Loucy (cell line): ENCODE results near the gene FAM222B.

Experiments
- H2AFZ ChIP-seq: fragments of 200-600 bp; sonication (generic); 2 replicates; pipeline ENCODE4 v1.6.0; 2016; ENCODE audit warnings: antibody characterized with exemption, mild to moderate bottlenecking, low read length, moderate library complexity
- H3F3A ChIP-seq: fragments of 200-600 bp; 2 replicates; pipeline ENCODE4 v1.6.0; 2016; ENCODE audit warnings: antibody characterized with exemption, low read depth, mild to moderate bottlenecking
- H3K27me3 ChIP-seq: fragments of 200-600 bp; sonication (generic); 2 replicates; pipeline ENCODE4 v1.6.1; 2014; ENCODE audit warnings: low read length, mild to moderate bottlenecking; ENCODE audit not compliant: insufficient read depth, poor library complexity, severe bottlenecking
- H3K36me3 ChIP-seq: fragments of 200-600 bp; sonication (generic); 2 replicates; pipeline ENCODE4 v1.6.1; 2016; ENCODE audit warnings: low read length; ENCODE audit not compliant: insufficient read depth
- H3K4me1 ChIP-seq: fragments of 200-600 bp; sonication (generic); 2 replicates; pipeline ENCODE4 v1.5.1; 2014; ENCODE audit warnings: low read length, mild to moderate bottlenecking; ENCODE audit not compliant: insufficient read depth, poor library complexity, severe bottlenecking
- H3K4me2 ChIP-seq: fragments of 200-600 bp; sonication (generic); 2 replicates; pipeline ENCODE4 v1.6.0; 2014; ENCODE audit warnings: antibody characterized with exemption, low read length, low read depth, mild to moderate bottlenecking; ENCODE audit not compliant: poor library complexity, severe bottlenecking
- H3K4me3 ChIP-seq: fragments of 200-600 bp; sonication (generic); 2 replicates; pipeline ENCODE4 v1.5.1; 2014; ENCODE audit warnings: low read length, mild to moderate bottlenecking, mixed read lengths; ENCODE audit not compliant: poor library complexity, severe bottlenecking
- H3K79me2 ChIP-seq: fragments of 200-600 bp; sonication (generic); 2 replicates; pipeline ENCODE4 v1.6.1; 2014; ENCODE audit warnings: low read length; ENCODE audit not compliant: insufficient read depth
- H3K9ac ChIP-seq: fragments of 200-600 bp; sonication (generic); 2 replicates; pipeline ENCODE4 v1.6.0; 2014; ENCODE audit warnings: mild to moderate bottlenecking, low read depth, low read length, moderate library complexity; ENCODE audit not compliant: poor library complexity, severe bottlenecking
- H3K9me2 ChIP-seq: fragments of 200-600 bp; sonication (generic); replicated peaks from 2 replicates; pipeline ENCODE4 v1.6.1; 2016; ENCODE audit warnings: low read depth, low read length, mixed read lengths
- H3K9me3 ChIP-seq: fragments of 200-600 bp; sonication (generic); 2 replicates; pipeline ENCODE4 v1.6.1; 2014; ENCODE audit warnings: mild to moderate bottlenecking, antibody characterized with exemption, low read length, low read depth; ENCODE audit not compliant: insufficient read depth
- H4K20me1 ChIP-seq: fragments of 200-600 bp; sonication (generic); 2 replicates; pipeline ENCODE4 v1.6.0; 2014; ENCODE audit warnings: antibody characterized with exemption, low read length, mild to moderate bottlenecking; ENCODE audit not compliant: insufficient read depth, poor library complexity, severe bottlenecking
- EZH2phosphoT487 ChIP-seq: fragments of 200-600 bp; IDR thresholded peaks from 2 replicates; pipeline ENCODE4 v1.6.1; 2018; ENCODE audit warnings: antibody characterized with exemption, mild to moderate bottlenecking, moderate library complexity, borderline replicate concordance
- TF ChIP-seq, protein P1 (sequence below): fragments of 200-600 bp; sonication (generic); conservative IDR thresholded peaks from 2 replicates; pipeline ENCODE4 v1.5.1; 2014; ENCODE audit warnings: mild to moderate bottlenecking, antibody characterized with exemption, low read length

The FAM222B gene

DNA sequence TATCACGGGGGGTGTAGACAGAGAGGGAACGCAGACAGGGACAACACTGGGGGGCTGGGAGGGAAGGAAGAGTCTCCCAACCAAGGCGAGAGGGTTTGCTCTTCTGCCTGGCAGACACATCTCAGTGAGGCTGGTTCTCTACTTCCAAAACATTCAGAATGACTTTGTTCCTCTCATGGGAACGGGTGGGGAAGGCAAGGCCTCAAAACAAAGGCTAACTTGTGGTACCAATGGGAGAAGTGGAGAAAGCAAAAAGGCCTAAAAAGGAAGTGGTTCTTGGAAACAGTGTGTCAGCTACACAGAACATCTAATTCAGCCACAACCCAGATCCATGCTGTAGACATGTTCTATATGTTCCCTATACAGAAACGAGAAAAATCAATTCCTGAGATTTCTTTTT is 47.4 kb upstream of the FAM222B start:
- Histone ChIP-seq H3K9ac (no peak overlapping the region), H2AFZ (no peak overlapping the region), H3K4me3 (no peak overlapping the region), H3K9me2 (no peaks in the 10 kb centered on the region), H3K4me1 (peaks cover 23% of the 10 kb centered on the region), H3F3A (no peaks in the 10 kb centered on the region), H4K20me1 (peaks cover 4% of the 10 kb centered on the region), H3K27me3 (no peaks in the 10 kb centered on the region), H3K4me2 (no peak overlapping the region), H3K9me3 (no peaks in the 10 kb centered on the region), H3K36me3 (no peaks in the 10 kb centered on the region), H3K79me2 (peaks cover 28% of the 10 kb centered on the region)
- TF ChIP-seq, protein P1, sequence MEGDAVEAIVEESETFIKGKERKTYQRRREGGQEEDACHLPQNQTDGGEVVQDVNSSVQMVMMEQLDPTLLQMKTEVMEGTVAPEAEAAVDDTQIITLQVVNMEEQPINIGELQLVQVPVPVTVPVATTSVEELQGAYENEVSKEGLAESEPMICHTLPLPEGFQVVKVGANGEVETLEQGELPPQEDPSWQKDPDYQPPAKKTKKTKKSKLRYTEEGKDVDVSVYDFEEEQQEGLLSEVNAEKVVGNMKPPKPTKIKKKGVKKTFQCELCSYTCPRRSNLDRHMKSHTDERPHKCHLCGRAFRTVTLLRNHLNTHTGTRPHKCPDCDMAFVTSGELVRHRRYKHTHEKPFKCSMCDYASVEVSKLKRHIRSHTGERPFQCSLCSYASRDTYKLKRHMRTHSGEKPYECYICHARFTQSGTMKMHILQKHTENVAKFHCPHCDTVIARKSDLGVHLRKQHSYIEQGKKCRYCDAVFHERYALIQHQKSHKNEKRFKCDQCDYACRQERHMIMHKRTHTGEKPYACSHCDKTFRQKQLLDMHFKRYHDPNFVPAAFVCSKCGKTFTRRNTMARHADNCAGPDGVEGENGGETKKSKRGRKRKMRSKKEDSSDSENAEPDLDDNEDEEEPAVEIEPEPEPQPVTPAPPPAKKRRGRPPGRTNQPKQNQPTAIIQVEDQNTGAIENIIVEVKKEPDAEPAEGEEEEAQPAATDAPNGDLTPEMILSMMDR: no peak
- no peak for TF ChIP-seq EZH2phosphoT487

DNA sequence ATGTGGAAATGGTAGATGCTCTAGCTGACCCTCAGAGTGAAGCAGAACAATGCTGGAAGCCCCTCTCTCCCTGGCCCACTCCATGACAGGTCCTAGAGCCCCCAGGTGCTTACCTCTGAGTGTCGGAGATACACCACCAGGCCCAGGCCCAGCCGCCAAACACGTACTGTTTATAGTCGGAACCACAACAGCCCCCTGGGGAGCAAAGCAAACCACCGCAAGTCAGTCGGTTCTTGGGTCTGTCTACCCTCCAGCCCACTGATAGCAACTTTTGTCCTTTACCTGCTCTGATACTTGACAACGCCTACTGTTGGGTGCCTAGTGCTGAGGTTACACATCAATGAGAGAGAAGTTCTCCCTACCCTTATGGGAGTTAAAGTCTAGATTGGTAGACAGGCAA is 46.2 kb upstream of the FAM222B start:
- Histone ChIP-seq H3K9me2 (no peaks in the 10 kb centered on the region), H4K20me1 (peaks cover 4% of the 10 kb centered on the region), H3K9me3 (no peaks in the 10 kb centered on the region), H3K4me2 (no peak overlapping the region), H3K36me3 (no peaks in the 10 kb centered on the region), H2AFZ (no peak overlapping the region), H3K9ac (no peak overlapping the region), H3F3A (no peaks in the 10 kb centered on the region), H3K79me2 (peaks cover 20% of the 10 kb centered on the region), H3K4me3 (no peak overlapping the region), H3K4me1 (peaks cover 21% of the 10 kb centered on the region), H3K27me3 (no peaks in the 10 kb centered on the region)
- TF ChIP-seq, protein P1: no peak
- no peak for TF ChIP-seq EZH2phosphoT487

- H3K9me3 ChIP-seq: no peaks in the 10 kb centered on the region
- no peaks in the 10 kb centered on the region for H3K9me2 ChIP-seq
- H3K27me3 ChIP-seq: no peaks in the 10 kb centered on the region
- H3F3A ChIP-seq: no peaks in the 10 kb centered on the region
- TF ChIP-seq, protein P1: no peak
- TF ChIP-seq EZH2phosphoT487: no peak
- H4K20me1 ChIP-seq: peaks cover 4% of the 10 kb centered on the region
- peaks cover 13% of the 10 kb centered on the region for H3K4me1 ChIP-seq
- H2AFZ ChIP-seq: no peak overlapping the region
- no peak overlapping the region for H3K9ac ChIP-seq
- H3K4me2 ChIP-seq: no peak overlapping the region
- no peaks in the 10 kb centered on the region for H3K36me3 ChIP-seq
- H3K79me2 ChIP-seq: peaks cover 12% of the 10 kb centered on the region
- no peak overlapping the region for H3K4me3 ChIP-seq
These were observed 45.4 kb upstream of the FAM222B start for GRCh38 chr17:28887871-28888471.
